Uterus (tissue), 2 donors: ENCODE data around the gene C1QTNF5.

Experiments used
- POLR2A ChIP-seq, 2 donors: fragments of 450-650 bp; IDR thresholded peaks; one replicate each; pipeline ENCODE4 v1.6.1; 2016; ENCODE audit warnings: antibody characterized with exemption in 2 of 2, mild to moderate bottlenecking in 1 of 2, moderate library complexity in 1 of 2
- TF ChIP-seq, protein P1 (sequence below), 4 experiments: fragments of 200-600 bp in 2 of 4; fragments of 450-650 bp in 2 of 4; sonication (generic) in 2 of 4; IDR thresholded peaks; one replicate each; pipeline ENCODE4 v1.5.1; 2016 to 2019; ENCODE audit warnings: antibody characterized with exemption in 4 of 4, mild to moderate bottlenecking in 2 of 4, moderate library complexity in 1 of 4

GRCh38 chr11:119314726-119315125 is 26.0 kb downstream of the C1QTNF5 start:
- TF ChIP-seq, protein P1, sequence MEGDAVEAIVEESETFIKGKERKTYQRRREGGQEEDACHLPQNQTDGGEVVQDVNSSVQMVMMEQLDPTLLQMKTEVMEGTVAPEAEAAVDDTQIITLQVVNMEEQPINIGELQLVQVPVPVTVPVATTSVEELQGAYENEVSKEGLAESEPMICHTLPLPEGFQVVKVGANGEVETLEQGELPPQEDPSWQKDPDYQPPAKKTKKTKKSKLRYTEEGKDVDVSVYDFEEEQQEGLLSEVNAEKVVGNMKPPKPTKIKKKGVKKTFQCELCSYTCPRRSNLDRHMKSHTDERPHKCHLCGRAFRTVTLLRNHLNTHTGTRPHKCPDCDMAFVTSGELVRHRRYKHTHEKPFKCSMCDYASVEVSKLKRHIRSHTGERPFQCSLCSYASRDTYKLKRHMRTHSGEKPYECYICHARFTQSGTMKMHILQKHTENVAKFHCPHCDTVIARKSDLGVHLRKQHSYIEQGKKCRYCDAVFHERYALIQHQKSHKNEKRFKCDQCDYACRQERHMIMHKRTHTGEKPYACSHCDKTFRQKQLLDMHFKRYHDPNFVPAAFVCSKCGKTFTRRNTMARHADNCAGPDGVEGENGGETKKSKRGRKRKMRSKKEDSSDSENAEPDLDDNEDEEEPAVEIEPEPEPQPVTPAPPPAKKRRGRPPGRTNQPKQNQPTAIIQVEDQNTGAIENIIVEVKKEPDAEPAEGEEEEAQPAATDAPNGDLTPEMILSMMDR (IDR thresholded peaks at IDR 0.05), result no peak
- no peak for TF ChIP-seq POLR2A (IDR thresholded peaks at IDR 0.05)
